Cortex of kidney (tissue), 1 donor: ENCODE measurements around the gene AMPD2.

Experiments used
- DNase-seq: peaks from one replicate; lab custom pipeline; 2025; lab: John Stamatoyannopoulos, UW

The AMPD2 gene

DNA sequence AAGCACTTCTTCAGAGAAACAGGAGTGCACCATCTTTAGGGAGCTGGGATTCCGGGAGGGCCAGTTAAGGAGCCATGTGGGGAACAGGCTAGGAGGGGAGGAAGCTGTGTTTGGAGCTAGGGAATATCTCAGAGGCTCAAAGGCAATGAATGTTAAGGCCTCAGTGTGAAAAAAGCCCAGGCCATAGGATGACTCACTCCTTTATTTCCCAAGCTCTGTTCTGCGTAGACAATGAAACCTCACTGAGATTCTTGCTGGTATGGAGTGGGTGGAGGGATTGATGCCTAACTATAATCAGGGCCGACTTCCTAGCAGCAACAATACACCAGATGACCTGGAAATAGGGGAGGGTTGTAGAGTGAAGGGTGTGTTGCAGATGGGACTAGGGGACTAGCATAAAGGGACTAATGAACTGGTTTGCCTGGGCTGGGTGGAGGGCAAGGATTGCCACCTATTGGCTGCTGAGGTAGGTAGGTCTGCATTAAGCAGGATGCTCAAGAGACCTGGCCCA is 2.3 kb upstream of the AMPD2 start:
- no peak for DNase-seq

DNA sequence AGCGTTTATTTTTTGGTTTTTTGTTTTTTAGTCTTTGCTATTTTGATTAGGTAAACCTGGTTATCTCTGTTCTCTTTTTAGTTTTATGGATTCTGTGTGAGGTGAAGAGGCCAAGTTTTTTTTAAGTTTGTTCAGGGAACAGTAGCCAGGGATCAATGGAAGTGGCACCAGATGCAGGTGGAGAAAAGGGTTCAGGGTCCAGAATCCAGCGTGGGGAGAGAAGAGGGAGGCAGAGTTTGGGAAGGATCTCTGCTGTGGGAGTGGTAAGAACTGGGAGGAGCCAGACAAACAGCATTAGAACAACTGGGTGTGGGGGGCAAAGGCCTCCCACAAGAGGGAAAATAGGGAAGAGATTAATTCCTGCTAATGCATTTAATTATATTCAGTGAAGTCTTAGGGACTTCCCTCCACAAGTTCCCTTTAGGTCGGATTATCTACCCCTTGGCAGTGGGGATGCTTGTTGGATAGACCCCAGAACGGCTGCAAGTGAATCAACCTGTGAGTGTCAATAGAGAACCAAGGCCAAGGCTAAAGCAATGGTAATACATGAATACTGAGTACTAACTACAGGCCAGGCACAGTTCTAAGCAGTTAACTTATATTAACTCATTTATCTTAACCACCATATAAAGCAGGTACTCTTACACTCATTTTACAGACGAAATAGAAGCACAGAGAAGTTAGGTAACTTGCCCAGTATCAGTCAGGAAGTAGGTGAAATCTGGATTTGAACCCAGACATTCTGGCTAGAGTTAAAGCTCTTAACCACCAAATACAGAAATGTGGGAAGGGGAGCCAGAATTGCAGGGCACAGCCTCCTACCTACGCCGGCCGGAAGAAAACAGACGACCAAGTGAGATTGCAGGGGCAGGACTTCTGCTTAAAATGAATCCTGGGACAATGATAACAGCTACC is 719 bp upstream of the AMPD2 start:
- DNase-seq: no peak

DNA sequence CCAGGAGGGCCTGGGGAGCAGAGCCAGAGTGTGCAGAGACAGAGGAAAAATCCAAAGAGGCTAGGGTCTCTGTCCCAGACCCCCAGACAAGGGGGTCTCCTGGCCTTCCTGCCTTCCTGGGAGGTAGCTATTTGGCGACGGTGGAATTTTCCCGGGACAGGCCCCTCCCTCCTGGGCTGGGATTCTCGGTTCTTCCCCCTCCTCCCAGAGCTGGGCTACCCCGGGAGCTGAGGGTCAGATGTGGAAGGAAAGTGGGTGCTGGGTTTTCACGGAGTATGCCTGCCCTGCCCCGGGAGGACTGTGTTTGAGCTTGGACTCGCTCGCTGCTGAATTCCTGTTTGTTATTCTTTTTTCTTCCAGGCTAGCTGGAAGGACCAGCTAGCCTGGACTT is 759 bp downstream of the AMPD2 start:
- DNase-seq: no peak

DNA sequence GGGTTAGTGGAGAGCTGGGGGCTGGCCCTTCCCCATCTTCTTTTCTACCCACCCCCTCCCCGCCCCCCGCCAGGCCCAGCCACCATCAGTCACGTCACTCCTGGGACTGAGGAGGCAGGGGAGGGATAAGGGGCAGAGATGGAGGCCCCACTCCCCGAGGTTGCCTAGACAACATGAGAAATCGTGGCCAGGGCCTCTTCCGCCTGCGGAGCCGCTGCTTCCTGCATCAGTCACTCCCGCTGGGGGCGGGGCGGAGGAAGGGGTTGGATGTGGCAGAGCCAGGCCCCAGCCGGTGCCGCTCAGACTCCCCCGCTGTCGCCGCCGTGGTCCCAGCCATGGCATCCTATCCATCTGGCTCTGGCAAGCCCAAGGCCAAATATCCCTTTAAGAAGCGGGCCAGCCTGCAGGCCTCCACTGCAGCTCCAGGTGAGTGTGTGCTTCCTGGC is 1.2 kb downstream of the AMPD2 start:
- DNase-seq: no peak

DNA sequence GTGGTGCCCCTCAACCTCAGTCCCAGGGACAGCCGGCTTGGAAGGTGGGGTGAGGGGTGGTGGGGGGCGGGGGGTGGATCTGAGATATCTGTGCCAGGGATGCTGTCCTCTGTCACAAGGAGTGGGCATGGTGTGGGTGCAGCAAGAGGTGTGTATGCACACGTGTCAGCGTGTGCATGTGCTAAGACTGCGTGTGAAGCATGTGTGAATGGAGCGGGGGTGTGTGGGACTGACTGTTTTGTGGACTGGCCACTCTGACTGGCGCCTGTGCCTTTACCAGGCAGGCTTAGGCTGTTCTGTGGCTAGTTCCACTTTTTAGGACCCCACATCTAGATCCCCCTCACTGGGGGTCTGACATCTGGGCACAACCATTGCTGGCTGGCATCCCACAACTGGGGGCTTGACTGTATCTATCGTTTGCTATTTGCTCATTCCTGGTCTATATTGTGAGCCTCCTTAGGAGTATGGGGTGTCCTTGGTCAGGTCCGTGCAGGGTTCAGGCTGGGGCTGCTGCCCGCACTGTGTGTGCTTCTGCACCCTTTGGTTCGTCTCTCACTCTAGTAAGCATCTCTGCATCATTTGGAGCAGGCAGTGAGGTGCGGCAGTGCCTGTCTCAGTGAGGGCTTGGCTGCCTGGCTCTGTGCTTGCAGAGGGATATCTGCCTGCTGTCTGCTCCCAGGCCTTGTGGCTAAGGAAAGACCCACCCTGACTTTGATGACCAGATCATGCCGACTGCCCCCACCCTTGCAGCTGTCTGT is 1.9 kb downstream of the AMPD2 start:
- DNase-seq: no peak

DNA sequence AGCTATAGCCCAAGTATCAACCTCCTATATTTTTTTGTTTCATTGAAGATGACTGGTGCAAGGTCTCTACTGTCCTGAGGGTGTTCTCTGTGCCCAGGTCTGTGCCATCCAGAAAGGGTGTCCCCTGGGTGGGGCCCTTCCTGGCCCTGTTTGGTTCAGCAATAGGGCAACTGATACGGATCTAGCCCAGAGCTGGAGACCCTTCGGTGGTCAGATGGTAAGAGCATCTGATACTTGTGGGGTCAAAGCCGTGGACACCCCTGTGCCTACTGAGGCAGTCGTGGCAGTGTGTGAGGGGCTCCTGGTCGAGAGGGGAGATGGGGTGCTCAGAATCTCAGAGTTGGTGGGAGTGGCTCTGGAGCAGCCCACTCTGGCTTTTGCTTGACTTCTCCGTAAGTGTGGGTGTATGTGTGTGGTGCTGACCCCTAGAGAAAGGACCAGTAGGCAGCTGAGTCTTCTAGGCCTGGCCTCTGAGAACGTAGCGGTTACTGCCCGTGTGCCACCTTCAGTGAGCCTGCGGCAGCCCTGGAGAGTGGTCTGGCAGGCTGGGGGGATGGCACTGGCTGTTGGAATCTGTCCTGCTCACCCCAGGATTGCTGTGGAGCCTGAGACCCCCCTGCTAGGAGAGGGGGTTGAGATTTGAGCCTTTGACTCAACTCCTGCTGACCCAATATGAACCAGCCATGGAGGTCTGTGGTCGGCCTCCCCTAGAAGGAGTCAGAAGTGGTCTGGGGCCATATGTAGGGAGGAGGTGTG is 2.7 kb downstream of the AMPD2 start:
- no peak for DNase-seq

DNA sequence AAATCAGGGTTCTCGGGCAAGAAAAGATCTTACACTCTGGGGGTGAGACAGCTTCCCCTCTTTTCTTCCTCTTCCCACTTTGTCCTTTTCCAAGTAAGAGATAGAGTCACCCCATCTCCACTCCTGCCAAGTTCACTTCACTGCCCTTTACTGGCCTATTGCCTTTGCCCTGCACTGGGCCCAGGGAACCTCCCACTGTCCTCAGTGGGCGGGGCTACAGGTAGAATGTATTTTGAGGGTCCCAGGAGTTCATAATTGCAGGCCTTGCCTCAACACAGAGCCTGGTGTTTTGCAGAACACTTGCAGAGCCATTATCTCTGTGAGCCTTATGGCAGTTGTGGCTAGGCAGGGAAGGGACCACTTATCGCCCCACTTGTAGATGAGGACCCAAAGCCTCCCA is 3.3 kb downstream of the AMPD2 start:
- DNase-seq: no peak

DNA sequence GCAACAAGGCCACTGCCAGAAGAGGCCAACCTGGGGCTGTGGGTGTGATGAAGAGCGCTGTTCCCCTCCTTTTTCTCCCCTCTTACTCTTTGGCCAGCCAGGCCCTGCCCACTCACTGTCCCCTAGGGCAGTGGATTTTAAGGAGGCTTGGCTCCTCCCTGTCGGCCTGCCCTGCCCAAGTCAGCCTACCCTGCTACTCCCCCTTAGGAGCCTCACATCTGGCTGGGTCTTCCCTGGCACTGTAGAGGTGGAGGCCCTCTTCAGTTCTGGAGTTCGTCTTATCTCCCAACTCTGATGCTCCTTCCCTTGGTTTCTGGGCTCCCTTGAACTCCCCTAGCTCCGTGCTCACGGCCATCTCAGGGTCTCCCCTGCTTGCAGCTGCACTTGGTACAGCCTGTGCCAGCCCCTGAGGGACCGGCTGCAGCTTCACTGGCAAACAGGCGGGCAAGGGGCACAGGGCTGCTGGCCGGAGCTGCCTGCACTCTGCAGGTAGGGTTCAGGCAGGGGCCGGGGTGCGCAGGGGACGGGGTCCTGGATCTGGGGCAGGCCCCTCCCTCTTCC is 4.0 kb downstream of the AMPD2 start:
- DNase-seq: no peak

DNA sequence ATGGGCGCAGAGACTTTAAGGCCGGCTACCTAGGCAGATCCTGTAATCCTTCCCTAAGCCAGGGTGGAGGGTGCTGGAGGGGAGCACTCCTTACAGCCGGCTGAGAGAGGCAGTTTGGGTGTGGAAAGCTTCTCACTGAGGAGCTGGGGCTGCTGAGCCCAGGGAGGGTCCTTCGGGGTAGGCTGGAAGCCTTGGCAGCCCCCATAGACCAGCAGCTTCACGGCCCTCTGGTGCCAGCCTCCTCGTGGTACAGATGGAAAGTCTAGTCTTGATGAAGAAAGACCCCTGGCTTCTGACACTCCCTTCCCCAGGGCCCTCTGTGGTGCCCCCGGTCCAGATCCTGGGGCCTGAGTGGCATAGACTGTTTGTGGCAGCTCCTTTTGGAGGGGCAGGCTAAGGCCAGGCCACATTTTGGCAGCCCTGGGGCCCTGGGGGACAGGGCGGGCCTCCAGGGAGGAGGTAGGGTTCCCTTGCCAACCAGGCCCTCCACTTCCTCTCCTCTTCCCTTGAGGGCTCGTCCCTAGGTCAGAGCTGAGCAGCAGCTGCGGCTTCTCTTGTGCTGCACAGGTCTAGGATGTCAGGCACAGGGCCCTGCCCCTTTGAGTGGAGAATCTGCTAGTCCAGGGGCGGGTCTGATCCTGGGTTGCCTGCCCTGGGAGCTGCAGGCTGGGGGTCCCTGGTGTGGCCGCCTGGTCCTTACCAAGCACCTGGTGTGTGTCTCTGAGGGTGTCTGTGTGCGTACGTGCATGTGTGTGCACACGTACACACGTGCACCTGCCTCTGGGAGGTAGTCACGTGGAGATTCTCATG is 4.8 kb downstream of the AMPD2 start:
- DNase-seq: no peak

DNA sequence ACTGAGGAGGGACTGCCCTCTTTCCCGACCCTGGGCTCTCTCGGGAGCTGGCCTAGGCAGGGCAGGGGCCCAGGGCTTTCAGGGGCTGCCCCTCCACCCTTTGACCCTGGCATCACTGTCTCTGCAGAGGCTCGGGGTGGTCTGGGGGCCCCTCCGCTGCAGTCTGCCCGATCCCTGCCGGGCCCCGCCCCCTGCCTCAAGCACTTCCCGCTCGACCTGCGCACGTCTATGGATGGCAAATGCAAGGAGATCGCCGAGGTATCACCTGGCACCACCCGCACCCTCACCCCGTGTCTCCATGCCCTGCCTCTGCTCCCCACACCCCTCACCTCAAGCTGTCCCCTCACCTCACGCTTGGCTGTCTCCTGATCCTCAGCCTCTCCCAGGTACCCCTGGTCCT is 5.5 kb downstream of the AMPD2 start:
- DNase-seq: no peak

DNA sequence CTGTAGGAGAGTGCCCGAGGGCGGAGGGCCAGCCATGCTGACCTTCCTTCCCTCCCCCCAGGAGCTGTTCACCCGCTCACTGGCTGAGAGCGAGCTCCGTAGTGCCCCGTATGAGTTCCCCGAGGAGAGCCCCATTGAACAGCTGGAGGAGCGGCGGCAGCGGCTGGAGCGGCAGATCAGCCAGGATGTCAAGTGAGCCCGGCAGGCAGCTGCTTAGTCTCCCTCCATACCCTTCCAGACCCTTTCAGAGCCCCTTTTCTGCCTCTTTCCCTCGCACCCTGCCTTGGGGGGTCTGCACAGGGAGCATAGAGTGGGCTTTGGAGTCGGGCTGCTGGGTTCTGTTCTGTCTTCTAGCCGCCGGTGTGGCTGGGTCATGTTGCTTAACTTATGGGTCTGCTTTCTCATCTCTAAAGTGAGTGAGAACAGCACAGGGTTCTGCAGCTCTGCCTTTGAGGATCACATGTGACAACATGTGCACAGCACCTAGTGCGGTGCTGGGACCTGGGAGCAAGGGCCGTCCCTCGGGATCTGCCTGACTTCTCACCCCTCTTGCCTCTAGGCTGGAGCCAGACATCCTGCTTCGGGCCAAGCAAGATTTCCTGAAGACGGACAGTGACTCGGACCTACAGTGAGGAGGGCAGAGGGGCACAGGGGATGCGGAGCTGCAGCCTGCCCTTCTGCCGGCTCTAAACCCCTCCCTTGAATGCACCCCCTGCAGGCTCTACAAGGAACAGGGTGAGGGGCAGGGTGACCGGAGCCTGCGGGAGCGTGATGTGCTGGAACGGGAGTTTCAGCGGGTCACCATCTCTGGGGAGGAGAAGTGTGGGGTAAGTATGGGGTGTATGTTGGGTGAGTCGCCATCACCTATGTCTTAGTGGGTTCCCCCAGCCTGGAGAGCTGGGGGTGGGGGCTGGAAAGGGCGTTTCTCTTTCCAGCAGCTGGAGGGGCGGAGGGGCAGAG is 6.2 kb downstream of the AMPD2 start:
- DNase-seq: no peak

DNA sequence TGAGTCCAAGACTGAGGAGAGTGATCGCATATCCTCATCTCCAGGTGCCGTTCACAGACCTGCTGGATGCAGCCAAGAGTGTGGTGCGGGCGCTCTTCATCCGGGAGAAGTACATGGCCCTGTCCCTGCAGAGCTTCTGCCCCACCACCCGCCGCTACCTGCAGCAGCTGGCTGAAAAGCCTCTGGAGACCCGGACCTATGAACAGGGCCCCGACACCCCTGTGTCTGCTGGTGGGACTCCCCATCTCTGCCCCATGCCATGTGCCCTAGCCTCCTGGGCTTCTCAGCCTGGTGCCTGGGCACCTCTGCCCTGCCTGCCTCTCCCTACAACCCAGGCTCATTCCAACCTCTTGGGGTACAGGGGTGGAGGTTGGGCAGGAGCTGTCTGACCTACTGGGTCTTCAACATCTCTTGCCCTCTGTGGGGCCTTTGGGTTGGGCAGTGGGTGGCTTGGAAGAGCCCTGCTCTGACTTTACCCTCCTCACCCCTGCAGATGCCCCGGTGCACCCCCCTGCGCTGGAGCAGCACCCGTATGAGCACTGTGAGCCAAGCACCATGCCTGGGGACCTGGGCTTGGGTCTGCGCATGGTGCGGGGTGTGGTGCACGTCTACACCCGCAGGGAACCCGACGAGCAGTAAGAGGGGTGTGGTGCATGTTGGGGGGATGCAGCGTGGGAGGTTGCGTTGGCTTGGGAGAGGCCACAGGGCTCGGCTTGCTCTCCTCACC is 7.2 kb downstream of the AMPD2 start:
- DNase-seq: no peak

DNA sequence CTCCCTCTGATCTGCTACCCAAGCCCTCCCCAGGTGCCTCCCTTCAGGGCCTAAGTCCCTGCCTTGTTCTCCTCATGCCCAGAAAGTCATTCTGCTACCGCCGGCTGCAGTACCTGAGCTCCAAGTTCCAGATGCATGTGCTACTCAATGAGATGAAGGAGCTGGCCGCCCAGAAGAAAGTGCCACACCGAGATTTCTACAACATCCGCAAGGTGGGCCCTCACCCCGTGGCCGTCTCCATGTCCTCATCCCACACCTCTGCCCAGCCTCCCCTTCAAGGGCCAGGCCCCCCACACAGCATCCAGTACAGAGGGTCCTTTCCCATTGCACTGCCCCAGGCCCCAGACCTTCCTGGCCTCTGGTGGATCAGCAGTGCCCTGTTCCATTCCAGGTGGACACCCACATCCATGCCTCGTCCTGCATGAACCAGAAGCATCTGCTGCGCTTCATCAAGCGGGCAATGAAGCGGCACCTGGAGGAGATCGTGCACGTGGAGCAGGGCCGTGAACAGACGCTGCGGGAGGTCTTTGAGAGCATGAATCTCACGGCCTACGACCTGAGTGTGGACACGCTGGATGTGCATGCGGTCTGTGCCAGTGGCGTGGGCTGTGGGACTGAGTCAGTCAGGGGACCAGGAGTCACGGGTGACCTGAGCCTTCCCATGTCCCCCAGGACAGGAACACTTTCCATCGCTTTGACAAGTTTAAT is 8.2 kb downstream of the AMPD2 start:
- DNase-seq: no peak

DNA sequence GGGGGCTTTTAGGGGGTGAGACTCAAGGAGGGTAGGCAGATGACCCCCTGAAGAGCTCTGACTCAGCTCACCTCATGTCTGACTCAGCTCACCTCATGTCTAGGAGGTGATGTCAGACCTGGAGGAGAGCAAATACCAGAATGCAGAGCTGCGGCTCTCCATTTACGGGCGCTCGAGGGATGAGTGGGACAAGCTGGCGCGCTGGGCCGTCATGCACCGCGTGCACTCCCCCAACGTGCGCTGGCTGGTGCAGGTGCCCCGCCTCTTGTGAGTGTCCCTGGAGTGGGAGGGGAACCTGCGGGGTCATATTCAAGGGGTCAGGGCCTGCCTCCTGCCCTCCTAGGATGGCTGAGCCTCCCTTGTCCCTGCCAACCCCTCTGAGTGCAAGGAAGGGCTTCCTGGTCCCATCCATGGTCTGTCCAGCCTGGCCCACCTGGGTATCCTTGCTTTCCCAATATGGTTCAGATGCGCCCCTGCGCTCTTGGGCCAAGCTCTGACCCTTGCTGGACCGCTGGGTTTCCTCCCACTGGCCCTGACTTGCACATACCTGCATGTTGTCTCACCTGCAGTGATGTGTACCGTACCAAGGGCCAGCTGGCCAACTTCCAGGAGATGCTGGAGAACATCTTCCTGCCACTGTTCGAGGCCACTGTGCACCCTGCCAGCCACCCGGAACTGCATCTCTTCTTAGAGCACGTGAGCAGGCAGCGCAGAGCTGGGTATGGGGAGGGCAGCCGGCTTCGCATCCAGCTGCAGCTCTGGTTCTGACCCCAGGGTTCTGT is 9.1 kb downstream of the AMPD2 start:
- no peak for DNase-seq

DNA sequence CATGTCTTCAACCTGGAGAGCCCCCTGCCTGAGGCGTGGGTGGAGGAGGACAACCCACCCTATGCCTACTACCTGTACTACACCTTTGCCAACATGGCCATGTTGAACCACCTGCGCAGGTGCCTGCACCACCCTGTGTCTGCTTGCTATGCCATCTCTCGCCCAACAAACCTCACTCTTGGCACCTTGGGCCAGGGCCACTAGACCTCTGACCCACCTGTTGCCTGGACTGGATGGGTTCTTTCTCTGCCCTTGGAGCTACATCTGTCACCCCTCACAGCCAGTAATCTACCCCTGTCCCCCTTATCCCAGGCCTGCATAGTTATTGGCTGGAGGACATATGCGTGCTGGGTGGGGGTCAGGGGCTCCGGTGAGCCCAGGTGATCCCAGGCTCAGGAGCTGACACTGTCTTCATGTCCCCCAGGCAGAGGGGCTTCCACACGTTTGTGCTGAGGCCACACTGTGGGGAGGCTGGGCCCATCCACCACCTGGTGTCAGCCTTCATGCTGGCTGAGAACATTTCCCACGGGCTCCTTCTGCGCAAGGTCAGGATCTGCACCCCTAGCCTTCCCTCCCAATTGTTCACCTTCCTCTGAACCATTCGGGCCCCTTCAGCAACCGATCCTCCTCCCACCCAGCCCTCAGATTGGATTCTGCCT is 9.9 kb downstream of the AMPD2 start:
- no peak for DNase-seq

DNA sequence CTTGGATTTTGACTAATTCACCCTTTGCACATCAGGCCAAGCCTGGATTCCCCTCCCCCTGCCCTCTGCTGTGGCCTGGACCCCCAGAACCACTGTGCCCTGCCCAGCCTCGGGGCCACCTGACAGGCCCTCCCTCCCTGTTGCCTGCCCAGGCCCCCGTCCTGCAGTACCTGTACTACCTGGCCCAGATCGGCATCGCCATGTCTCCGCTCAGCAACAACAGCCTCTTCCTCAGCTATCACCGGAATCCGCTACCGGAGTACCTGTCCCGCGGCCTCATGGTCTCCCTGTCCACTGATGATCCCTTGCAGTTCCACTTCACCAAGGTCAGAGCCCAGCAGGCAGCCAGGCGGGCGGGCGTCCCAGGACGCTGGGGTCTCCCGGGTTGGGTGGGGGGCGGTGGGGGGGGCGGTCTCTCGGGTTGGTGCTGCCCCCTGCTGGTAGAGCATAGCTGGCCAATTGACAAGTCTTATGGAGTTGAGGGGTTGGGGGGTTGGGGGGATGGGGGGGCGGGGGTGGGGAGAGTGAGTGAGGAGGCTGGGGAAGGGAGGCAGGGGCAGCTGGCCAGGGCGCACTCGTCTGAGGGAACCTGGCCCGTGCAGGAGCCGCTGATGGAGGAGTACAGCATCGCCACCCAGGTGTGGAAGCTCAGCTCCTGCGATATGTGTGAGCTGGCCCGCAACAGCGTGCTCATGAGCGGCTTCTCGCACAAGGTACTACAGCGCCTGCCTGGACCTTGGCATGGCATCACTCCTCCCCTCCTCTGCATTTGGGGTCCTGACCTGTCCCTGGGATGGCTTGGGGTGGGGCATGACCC is 10.7 kb downstream of the AMPD2 start:
- no peak for DNase-seq
